Testis (tissue), 2 donors: ENCODE results near the gene CSRNP3.

ENCODE experiments used
- CTCF ChIP-seq, 3 experiments: fragments of 450-650 bp in 2 of 3; fragments of 200-600 bp in 1 of 3; sonication (generic) in 1 of 3; IDR thresholded peaks; one replicate each; pipeline ENCODE4 v1.5.1; 2016 to 2019; ENCODE audit warnings: antibody characterized with exemption in 3 of 3, mild to moderate bottlenecking in 2 of 3, moderate library complexity in 1 of 3
- POLR2A ChIP-seq: fragments of 450-650 bp; IDR thresholded peaks from one replicate; pipeline ENCODE4 v1.6.1; 2017; ENCODE audit warnings: antibody characterized with exemption, mild to moderate bottlenecking, moderate library complexity

- TF ChIP-seq CTCF (IDR thresholded peaks at IDR 0.05) (no peak), POLR2A (no peak)
These were observed 112.9 kb downstream of the CSRNP3 start for GRCh38 chr2:165582409-165582808.
